ENCODE data around the gene FOXRED2.

FOXRED2 gene

GRCh38 chr22:36445158-36445668, 61.6 kb downstream of the FOXRED2 start:
- no peak for DNase-seq

GRCh38 chr22:36443198-36443770, 63.6 kb downstream of the FOXRED2 start:
- no peak for DNase-seq

GRCh38 chr22:36442506-36443197, 64.2 kb downstream of the FOXRED2 start:
- DNase-seq, result no peak

GRCh38 chr22:36440429-36441002, 66.3 kb downstream of the FOXRED2 start:
- no peak for DNase-seq

DNA sequence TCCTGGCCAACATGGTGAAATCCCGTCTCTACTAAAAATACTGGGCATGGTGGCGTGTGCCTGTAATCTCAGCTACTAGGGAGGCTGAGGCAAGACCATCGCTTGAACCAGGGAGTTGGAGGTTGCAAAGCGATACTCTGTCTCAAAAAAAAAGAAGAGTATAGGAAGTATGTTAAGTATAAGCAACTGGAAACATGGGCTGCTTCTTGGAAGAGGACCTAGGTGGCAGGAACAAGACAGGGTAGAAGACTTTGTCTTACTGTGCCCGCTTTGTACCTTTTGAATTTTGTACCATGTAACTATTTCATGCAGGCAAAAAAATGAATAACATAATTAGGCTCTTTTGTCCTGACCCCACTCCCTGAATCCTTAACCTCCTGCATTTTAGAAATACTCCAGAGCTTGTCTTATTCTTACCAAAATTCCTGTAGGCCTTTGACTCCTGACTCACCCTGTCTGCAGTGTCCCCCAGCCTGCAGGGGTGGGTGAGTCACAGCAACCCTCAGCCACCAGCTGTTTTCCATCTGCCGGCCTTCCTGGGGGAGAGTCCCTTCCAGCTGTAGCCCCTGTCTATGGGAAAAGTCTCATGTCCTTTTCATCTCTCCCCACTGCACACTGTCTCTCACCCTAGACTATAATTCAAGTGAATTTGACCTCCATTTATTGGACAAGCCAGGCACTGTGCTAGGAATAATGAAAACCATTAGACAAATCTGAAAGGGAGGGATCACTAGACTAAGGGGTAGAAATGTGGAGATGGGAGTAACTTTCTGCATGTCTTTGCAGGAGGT, 67.2 kb downstream of the FOXRED2 start:
- no peak for DNase-seq
